PFSK-1 (cell line): ENCODE results near the gene KDM4B.

Experiments
- POLR2AphosphoS5 ChIP-seq: IDR thresholded peaks from 2 replicates; pipeline ENCODE4 v1.6.1; 2012; ENCODE audit warnings: low read depth, mild to moderate bottlenecking, control low read depth, low read length, moderate library complexity
- SIN3A ChIP-seq: IDR thresholded peaks from 2 replicates; pipeline ENCODE4 v1.6.1; 2012; ENCODE audit warnings: mild to moderate bottlenecking, low read length, moderate library complexity, borderline replicate concordance; ENCODE audit not compliant: insufficient read depth
- TF ChIP-seq, protein P1 (sequence below), 2 experiments: IDR thresholded peaks; 2 replicates each; pipeline versions ENCODE4 v1.6.1 to v1.8.0; 2011 to 2012; ENCODE audit warnings: low read depth in 2 of 2, low read length in 2 of 2, control low read depth in 1 of 2, inconsistent platforms in 1 of 2, mild to moderate bottlenecking in 1 of 2, moderate library complexity in 1 of 2; ENCODE audit not compliant: insufficient read depth in 1 of 2

DNA sequence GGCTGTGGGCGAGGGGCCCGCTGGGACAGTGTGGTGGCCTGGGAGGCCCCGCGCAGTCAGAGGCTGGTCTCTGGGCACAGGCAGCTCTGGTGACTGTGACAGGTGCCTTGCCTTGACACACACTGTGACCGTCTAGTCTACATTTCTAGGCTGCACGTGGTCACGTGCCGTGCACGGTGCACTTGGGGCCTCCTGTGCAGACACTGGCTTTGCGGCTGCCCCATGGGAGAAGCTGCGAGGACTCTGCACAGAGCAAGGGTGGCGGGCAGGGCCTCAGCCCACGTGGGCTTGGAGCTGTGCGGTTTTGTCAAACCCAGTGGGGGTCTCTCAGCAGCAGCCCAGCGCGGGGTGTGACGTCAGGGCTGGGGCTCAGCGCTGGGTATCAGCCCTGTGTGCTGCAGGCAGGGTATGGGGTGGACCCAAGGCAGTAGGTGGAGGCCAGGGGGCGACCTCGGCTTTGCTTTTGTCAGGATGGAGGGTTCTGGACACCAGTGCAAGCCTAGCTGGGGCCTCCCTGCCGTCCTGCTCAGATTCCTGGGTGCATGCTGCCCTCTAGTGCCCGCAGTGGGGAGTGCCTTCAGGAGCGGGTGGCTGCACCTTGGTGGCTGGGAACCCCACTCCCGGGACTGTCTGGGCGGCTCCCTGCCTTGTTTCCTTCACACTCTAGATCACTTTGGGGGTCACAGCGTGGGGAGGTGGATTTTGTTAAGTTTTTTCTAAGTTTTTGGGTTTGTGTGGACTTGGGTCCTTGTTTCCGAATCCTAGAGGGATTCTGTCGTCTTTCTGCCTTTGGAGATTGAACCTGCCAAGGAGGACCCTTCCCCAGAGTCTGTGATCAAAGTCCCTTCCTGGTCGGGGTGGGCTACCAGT is 62.6 kb downstream of the KDM4B start:
- TF ChIP-seq POLR2AphosphoS5 (no peak), SIN3A (no peak)
- TF ChIP-seq, protein P1, sequence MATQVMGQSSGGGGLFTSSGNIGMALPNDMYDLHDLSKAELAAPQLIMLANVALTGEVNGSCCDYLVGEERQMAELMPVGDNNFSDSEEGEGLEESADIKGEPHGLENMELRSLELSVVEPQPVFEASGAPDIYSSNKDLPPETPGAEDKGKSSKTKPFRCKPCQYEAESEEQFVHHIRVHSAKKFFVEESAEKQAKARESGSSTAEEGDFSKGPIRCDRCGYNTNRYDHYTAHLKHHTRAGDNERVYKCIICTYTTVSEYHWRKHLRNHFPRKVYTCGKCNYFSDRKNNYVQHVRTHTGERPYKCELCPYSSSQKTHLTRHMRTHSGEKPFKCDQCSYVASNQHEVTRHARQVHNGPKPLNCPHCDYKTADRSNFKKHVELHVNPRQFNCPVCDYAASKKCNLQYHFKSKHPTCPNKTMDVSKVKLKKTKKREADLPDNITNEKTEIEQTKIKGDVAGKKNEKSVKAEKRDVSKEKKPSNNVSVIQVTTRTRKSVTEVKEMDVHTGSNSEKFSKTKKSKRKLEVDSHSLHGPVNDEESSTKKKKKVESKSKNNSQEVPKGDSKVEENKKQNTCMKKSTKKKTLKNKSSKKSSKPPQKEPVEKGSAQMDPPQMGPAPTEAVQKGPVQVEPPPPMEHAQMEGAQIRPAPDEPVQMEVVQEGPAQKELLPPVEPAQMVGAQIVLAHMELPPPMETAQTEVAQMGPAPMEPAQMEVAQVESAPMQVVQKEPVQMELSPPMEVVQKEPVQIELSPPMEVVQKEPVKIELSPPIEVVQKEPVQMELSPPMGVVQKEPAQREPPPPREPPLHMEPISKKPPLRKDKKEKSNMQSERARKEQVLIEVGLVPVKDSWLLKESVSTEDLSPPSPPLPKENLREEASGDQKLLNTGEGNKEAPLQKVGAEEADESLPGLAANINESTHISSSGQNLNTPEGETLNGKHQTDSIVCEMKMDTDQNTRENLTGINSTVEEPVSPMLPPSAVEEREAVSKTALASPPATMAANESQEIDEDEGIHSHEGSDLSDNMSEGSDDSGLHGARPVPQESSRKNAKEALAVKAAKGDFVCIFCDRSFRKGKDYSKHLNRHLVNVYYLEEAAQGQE (IDR thresholded peaks at IDR 0.05; ENCODE audit: insufficient read depth in 1 of 2, low read depth in 2 of 2, low read length in 2 of 2), result no peak
